A549 treated with Mapracorat at 1 μM for 4 hours (cell line): ENCODE measurements around the gene KIF1C. TPM values are rescaled to one million over a fixed set of nuclear protein-coding genes. Genes with fewer than 3 reads are reported as not detected.

Source experiments
- total RNA-seq: library from RNA; stranded (reverse); fragments of 200-300 nt; extraction: Qiagen RNA extraction; gene quantifications from 5 replicates; pipeline ENCODE4 v1.2.3, GENCODE V29; 2022

Gene KIF1C
- 107 to 129 TPM (median 121 TPM) in 5 replicates for total RNA-seq

GRCh38 chr17:4997302-4998026 is at the start of gene KIF1C, which contains the start of gene INCA1:
KIF1C (plus strand) TSS chr17:4997950; CDS start chr17:5000247, 2,297 bp downstream.
INCA1 (minus strand) TSS chr17:4997522; CDS start chr17:4994437, 3,085 bp downstream.

GRCh38 chr17:4948166-4948930 is 49.4 kb upstream of the KIF1C start, which contains the start of gene PFN1:
PFN1 (minus strand) TSS chr17:4948530; CDS start chr17:4948394, 136 bp downstream.

GRCh38 chr17:4950746-4951204 is 47.0 kb upstream of the KIF1C start, which contains the start of gene ENO3:
ENO3 (plus strand) TSS chr17:4951119; CDS start chr17:4951830, 711 bp downstream.

GRCh38 chr17:4967539-4968485 is 29.9 kb upstream of the KIF1C start, which contains the start of gene SPAG7:
SPAG7 (minus strand) TSS chr17:4967817; CDS start chr17:4967804, 13 bp downstream.

GRCh38 chr17:4986951-4987766 is 10.6 kb upstream of the KIF1C start, which contains the start of gene CAMTA2:
CAMTA2 (minus strand) TSS chr17:4987675; CDS start chr17:4986222, 1,453 bp downstream.

GRCh38 chr17:5035315-5035714 is 37.6 kb downstream of the KIF1C start, which contains the start of gene SLC52A1:
SLC52A1 (minus strand) TSS chr17:5035426; CDS start chr17:5034606, 820 bp downstream.

Other genes starting within 250 kb of the KIF1C start
- 0.50 to 1.3 TPM (median 0.73 TPM) in 5 replicates for gene TM4SF5, start 226.1 kb upstream of the KIF1C start, total RNA-seq
- gene VMO1, start 211.6 kb upstream of the KIF1C start, total RNA-seq: 0.68 to 1.6 TPM (median 0.81 TPM) in 5 replicates
- gene GLTPD2, start 209.0 kb upstream of the KIF1C start, total RNA-seq: not detected in 5 replicates
- gene PSMB6, start 201.8 kb upstream of the KIF1C start, total RNA-seq: 471 to 505 TPM (median 471 TPM) in 5 replicates
- gene PLD2, start 190.8 kb upstream of the KIF1C start, total RNA-seq: 21.4 to 28.4 TPM (median 23.8 TPM) in 5 replicates
- 44.8 to 62.1 TPM (median 56.2 TPM) in 5 replicates for gene MINK1, start 164.6 kb upstream of the KIF1C start, total RNA-seq
- gene C17orf107, start 98.4 kb upstream of the KIF1C start, total RNA-seq: 0.16 to 0.48 TPM (median 0.28 TPM) in 5 replicates
- gene CHRNE, start 94.9 kb upstream of the KIF1C start, total RNA-seq: 0.10 TPM in 1 of 5 replicates, not detected in the others
- gene GP1BA, start 65.7 kb upstream of the KIF1C start, total RNA-seq: not detected in 5 replicates
- 52.9 to 74.2 TPM (median 68.7 TPM) in 5 replicates for gene SLC25A11, start 57.9 kb upstream of the KIF1C start, total RNA-seq
- gene RNF167, start 57.7 kb upstream of the KIF1C start, total RNA-seq: 98.8 to 148 TPM (median 117 TPM) in 5 replicates
- gene PFN1, start 49.4 kb upstream of the KIF1C start, total RNA-seq: 2,509 to 3,080 TPM (median 2,785 TPM) in 5 replicates
- gene ENO3, start 46.8 kb upstream of the KIF1C start, total RNA-seq: 45.6 to 55.1 TPM (median 48.1 TPM) in 5 replicates
- gene SPAG7, start 30.1 kb upstream of the KIF1C start, total RNA-seq: 70.3 to 89.6 TPM (median 73.0 TPM) in 5 replicates
- 28.9 to 41.2 TPM (median 34.3 TPM) in 5 replicates for gene CAMTA2, start 10.3 kb upstream of the KIF1C start, total RNA-seq
- 1.7 to 1.9 TPM (median 1.8 TPM) in 5 replicates for gene INCA1, start 428 bp upstream of the KIF1C start, total RNA-seq
- 0.42 to 0.97 TPM (median 0.76 TPM) in 5 replicates for gene SLC52A1, start 37.5 kb downstream of the KIF1C start, total RNA-seq
- 0.77 to 1.2 TPM (median 0.95 TPM) in 5 replicates for gene ZFP3, start 80.5 kb downstream of the KIF1C start, total RNA-seq
- 3.4 to 5.1 TPM (median 4.0 TPM) in 5 replicates for gene ZNF232, start 113.9 kb downstream of the KIF1C start, total RNA-seq
- 0.01 to 0.06 TPM in 2 of 5 replicates, not detected in the others for gene USP6, start 118.1 kb downstream of the KIF1C start, total RNA-seq
- 0.97 to 1.7 TPM (median 1.4 TPM) in 5 replicates for gene ZNF594, start 193.9 kb downstream of the KIF1C start, total RNA-seq
- gene SCIMP, start 236.9 kb downstream of the KIF1C start, total RNA-seq: not detected in 5 replicates